CD4-positive, CD25-positive, alpha-beta regulatory T cell (primary cell): ENCODE measurements around the gene RNU6-7. TPM values are rescaled to one million over a fixed set of nuclear protein-coding genes. Genes with fewer than 3 reads are reported as not detected.

ENCODE experiments used
- ATAC-seq, 2 donors: fragments of 150-1000 bp; cut with Tn5 transposase; one replicate each; pipeline ENCODE4 v1.10.0; 2021; ENCODE audit warnings: low read depth in 2 of 2, moderate number of reproducible peaks in 2 of 2, moderate library complexity in 1 of 2
- DNase-seq, 3 donors: peaks; one replicate each; pipeline versions ENCODE4 v3.0.0 to v3.0.0-alpha.2; 2012 to 2022; ENCODE audit warnings: mixed read lengths in 1 of 3
- H3K27ac ChIP-seq: one replicate; pipeline ENCODE4 v1.7.0; 2013; ENCODE audit warnings: mild to moderate bottlenecking, low read length; ENCODE audit not compliant: insufficient read depth, poor library complexity, severe bottlenecking
- H3K27me3 ChIP-seq: one replicate; pipeline ENCODE4 v1.7.0; 2013; ENCODE audit warnings: low read length; ENCODE audit not compliant: control insufficient read depth, insufficient read depth
- H3K36me3 ChIP-seq: one replicate; pipeline ENCODE4 v1.7.0; 2013; ENCODE audit warnings: mild to moderate bottlenecking, low read length, moderate library complexity; ENCODE audit not compliant: control insufficient read depth, insufficient read depth
- H3K4me1 ChIP-seq: 2 replicates; pipeline ENCODE4 v1.7.0; 2013; ENCODE audit warnings: mild to moderate bottlenecking, low read length; ENCODE audit not compliant: insufficient read depth, control insufficient read depth, poor library complexity, severe bottlenecking
- H3K4me3 ChIP-seq: one replicate; pipeline ENCODE4 v1.7.0; 2013; ENCODE audit warnings: low read depth, mild to moderate bottlenecking, low read length, moderate library complexity
- H3K9me3 ChIP-seq, 2 experiments: 1 replicate in 1 of 2; 2 replicates in 1 of 2; pipeline ENCODE4 v1.7.0; 2013; ENCODE audit warnings: low read length in 2 of 2, mild to moderate bottlenecking in 1 of 2, moderate library complexity in 1 of 2; ENCODE audit not compliant: control insufficient read depth in 2 of 2
- H3K27ac Mint-ChIP-seq, 3 donors: one replicate each; pipeline ENCODE4 v1.8.0; 2020 to 2022; ENCODE audit warnings: mild to moderate bottlenecking in 3 of 3, mixed read lengths in 3 of 3, moderate library complexity in 2 of 3
- H3K27me3 Mint-ChIP-seq: one replicate; pipeline ENCODE4 v1.8.0; 2022; ENCODE audit warnings: mild to moderate bottlenecking, mixed read lengths
- H3K36me3 Mint-ChIP-seq: one replicate; pipeline ENCODE4 v1.8.0; 2020; ENCODE audit warnings: mixed read lengths
- H3K4me1 Mint-ChIP-seq, 4 donors: one replicate each; pipeline ENCODE4 v1.8.0; 2020 to 2022; ENCODE audit warnings: mixed read lengths in 4 of 4, mild to moderate bottlenecking in 1 of 4
- H3K4me3 Mint-ChIP-seq, 4 donors: one replicate each; pipeline ENCODE4 v1.8.0; 2020 to 2022; ENCODE audit warnings: mild to moderate bottlenecking in 4 of 4, mixed read lengths in 4 of 4, moderate library complexity in 3 of 4
- H3K9me3 Mint-ChIP-seq, 7 donors: one replicate each; pipeline ENCODE4 v1.8.0; 2020 to 2022; ENCODE audit warnings: mixed read lengths in 7 of 7, mild to moderate bottlenecking in 3 of 7, moderate library complexity in 2 of 7
- polyA plus RNA-seq, 4 donors: library from polyadenylated mRNA; unstranded; fragments of 300-500 nt; fragmentation: Illumina TruSeq; gene quantifications; one replicate each; pipeline ENCODE4 v1.2.3, GENCODE V29; 2021
- total RNA-seq: library from RNA; stranded (reverse); gene quantifications from one replicate; pipeline ENCODE4 v1.2.3, GENCODE V29; 2022

The RNU6-7 gene
- total and polyA plus RNA-seq, 5 donors from 2014 or later, result not detected

DNA sequence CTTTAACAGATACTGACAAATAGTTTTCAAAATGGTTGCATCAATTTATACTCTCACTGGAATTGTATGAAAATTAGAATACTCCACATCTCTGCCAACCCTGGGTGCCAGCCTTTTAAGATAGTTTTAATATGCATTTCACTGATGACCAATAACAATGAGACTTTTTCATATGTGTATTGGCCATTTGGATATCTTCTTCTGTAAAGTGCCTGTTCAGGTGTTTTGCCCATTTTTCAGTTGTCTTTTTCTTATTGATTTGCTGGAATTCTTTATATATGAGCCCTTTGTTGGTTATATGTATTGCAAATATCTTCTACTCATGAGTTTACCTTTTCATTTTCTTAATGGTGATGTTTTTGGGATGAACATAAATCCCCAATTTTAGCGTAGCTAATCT lies 16.7 kb upstream of the RNU6-7 start:
- Mint-ChIP-seq H3K4me1 (peaks cover 0 to 7% (median 6%) of the 10 kb centered on the region in 4 donors), H3K36me3 (peaks cover 4% of the 10 kb centered on the region), H3K4me3 (no peak overlapping the region), H3K9me3 (peaks cover 2 to 16% (median 8%) of the 10 kb centered on the region in 7 donors), H3K27ac (no peak overlapping the region), H3K27me3 (no peaks in the 10 kb centered on the region)
- peaks cover 11% of the 10 kb centered on the region for H3K27me3 ChIP-seq
- H3K4me3 ChIP-seq, result no peak overlapping the region
- H3K36me3 ChIP-seq, result no peaks in the 10 kb centered on the region
- H3K27ac ChIP-seq, result no peak overlapping the region
- DNase-seq (no peak), ATAC-seq (no peak)
- peaks cover 12 to 13% of the 10 kb centered on the region in 2 experiments for H3K9me3 ChIP-seq
- H3K4me1 ChIP-seq, result no peaks in the 10 kb centered on the region

- no peak for ATAC-seq
- H3K27me3 ChIP-seq, result peaks cover 11% of the 10 kb centered on the region
These were observed 15.6 kb upstream of the RNU6-7 start for GRCh38 chr14:32186248-32186647.

DNA sequence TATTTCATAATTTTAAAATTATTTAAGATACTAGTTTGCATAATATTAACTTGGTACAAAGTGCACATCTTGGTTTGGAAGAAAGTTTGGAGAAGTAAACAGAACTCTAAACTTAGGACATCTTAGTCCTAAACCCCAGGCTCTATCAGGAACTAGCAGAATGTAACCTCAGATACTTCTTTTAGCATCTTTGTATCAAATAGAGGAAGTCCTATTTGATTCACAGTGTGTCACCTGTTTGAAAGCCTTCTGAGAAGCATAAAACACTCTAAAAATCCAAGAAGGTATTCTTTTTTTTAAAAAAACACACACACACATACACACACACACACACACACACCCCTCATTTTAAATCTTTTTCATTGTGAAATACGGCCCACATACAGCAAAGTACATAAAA lies 12.0 kb upstream of the RNU6-7 start:
- Mint-ChIP-seq H3K9me3 (peaks cover 0 to 7% (median 4%) of the 10 kb centered on the region in 7 donors), H3K27ac (no peak overlapping the region), H3K27me3 (peaks cover 9% of the 10 kb centered on the region), H3K4me1 (peaks cover 0 to 7% (median 6%) of the 10 kb centered on the region in 4 donors), H3K36me3 (no peaks in the 10 kb centered on the region), H3K4me3 (no peak overlapping the region)
- H3K9me3 ChIP-seq, result peaks cover 8 to 10% of the 10 kb centered on the region in 2 experiments
- peaks cover 8% of the 10 kb centered on the region for H3K27me3 ChIP-seq
- no peaks in the 10 kb centered on the region for H3K36me3 ChIP-seq
- ATAC-seq (no peak), DNase-seq (no peak)
- no peak overlapping the region for H3K27ac ChIP-seq
- H3K4me1 ChIP-seq, result no peaks in the 10 kb centered on the region
- no peak overlapping the region for H3K4me3 ChIP-seq

More at GRCh38 chr14:32186248-32186647, 15.6 kb upstream of the RNU6-7 start:
- Histone ChIP-seq H3K27ac (no peak overlapping the region), H3K4me1 (no peaks in the 10 kb centered on the region), H3K4me3 (no peak overlapping the region), H3K9me3 (peaks cover 12 to 13% of the 10 kb centered on the region in 2 experiments), H3K36me3 (no peaks in the 10 kb centered on the region)
- peak in 1 of 3 donors; percentile 13 for DNase-seq
- peaks cover 0 to 7% (median 6%) of the 10 kb centered on the region in 4 donors for H3K4me1 Mint-ChIP-seq
- peaks cover 4% of the 10 kb centered on the region for H3K36me3 Mint-ChIP-seq
- H3K27me3 Mint-ChIP-seq, result no peaks in the 10 kb centered on the region
- no peak overlapping the region for H3K4me3 Mint-ChIP-seq
- H3K27ac Mint-ChIP-seq, result peak overlapping the region in 2 of 3 donors; percentile 31 to 60
- peaks cover 0 to 10% (median 6%) of the 10 kb centered on the region in 7 donors for H3K9me3 Mint-ChIP-seq

GRCh38 chr14:32190673-32191072 lies 11.2 kb upstream of the RNU6-7 start:
- Mint-ChIP-seq H3K9me3 (peaks cover 0 to 5% (median 2%) of the 10 kb centered on the region in 7 donors), H3K36me3 (no peaks in the 10 kb centered on the region), H3K27ac (no peak overlapping the region), H3K4me3 (no peak overlapping the region), H3K4me1 (peaks cover 0 to 7% (median 6%) of the 10 kb centered on the region in 4 donors), H3K27me3 (peaks cover 14% of the 10 kb centered on the region)
- DNase-seq (no peak), ATAC-seq (no peak)
- H3K27ac ChIP-seq, result no peak overlapping the region
- H3K4me1 ChIP-seq, result no peaks in the 10 kb centered on the region
- H3K27me3 ChIP-seq, result peaks cover 2% of the 10 kb centered on the region
- peaks cover 0 to under 1% of the 10 kb centered on the region in 2 experiments for H3K9me3 ChIP-seq
- no peak overlapping the region for H3K4me3 ChIP-seq
- no peaks in the 10 kb centered on the region for H3K36me3 ChIP-seq

GRCh38 chr14:32192712-32193373 lies 9.0 kb upstream of the RNU6-7 start:
- H3K4me1 ChIP-seq, result no peaks in the 10 kb centered on the region
- Mint-ChIP-seq H3K9me3 (peaks cover 0 to 2% (median 0%) of the 10 kb centered on the region in 7 donors), H3K27ac (no peak overlapping the region), H3K4me3 (peak overlapping the region in 1 of 4 donors; percentile 28), H3K4me1 (no peaks in the 10 kb centered on the region), H3K27me3 (peaks cover 22% of the 10 kb centered on the region), H3K36me3 (no peaks in the 10 kb centered on the region)
- H3K4me3 ChIP-seq, result no peak overlapping the region
- no peaks in the 10 kb centered on the region for H3K9me3 ChIP-seq
- no peak overlapping the region for H3K27ac ChIP-seq
- DNase-seq (no peak), ATAC-seq (no peak)
- H3K36me3 ChIP-seq, result no peaks in the 10 kb centered on the region
- H3K27me3 ChIP-seq, result peaks cover 4% of the 10 kb centered on the region

GRCh38 chr14:32193532-32193931 lies 8.3 kb upstream of the RNU6-7 start:
- H3K36me3 Mint-ChIP-seq, result no peaks in the 10 kb centered on the region
- Histone ChIP-seq H3K36me3 (no peaks in the 10 kb centered on the region), H3K9me3 (no peaks in the 10 kb centered on the region), H3K4me3 (no peak overlapping the region), H3K4me1 (no peaks in the 10 kb centered on the region), H3K27ac (no peak overlapping the region), H3K27me3 (peaks cover 4% of the 10 kb centered on the region)
- DNase-seq (no peak), ATAC-seq (no peak)
- peaks cover 23% of the 10 kb centered on the region for H3K27me3 Mint-ChIP-seq
- H3K4me3 Mint-ChIP-seq, result no peak overlapping the region
- H3K4me1 Mint-ChIP-seq, result no peaks in the 10 kb centered on the region
- no peak overlapping the region for H3K27ac Mint-ChIP-seq
- peaks cover 0 to 2% (median 0%) of the 10 kb centered on the region in 7 donors for H3K9me3 Mint-ChIP-seq

DNA sequence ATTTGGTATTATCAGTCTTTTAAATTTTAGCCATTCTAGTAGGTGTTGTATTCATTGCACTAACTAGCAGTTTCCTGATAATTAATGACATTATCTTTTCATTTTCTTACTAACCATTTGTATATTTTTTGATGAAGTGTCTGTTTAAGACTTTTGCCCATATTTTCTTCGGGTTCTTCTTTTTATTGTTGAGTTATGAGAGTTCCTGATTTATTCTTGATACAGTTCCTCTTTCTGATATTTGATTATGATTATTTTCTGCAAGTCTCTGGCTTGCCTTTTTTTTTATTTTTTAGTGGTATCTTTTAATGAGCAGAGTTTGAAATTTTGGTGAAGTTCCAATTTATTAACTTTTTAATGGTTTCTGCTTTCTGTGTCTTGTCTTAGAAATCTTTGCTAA lies 6.2 kb upstream of the RNU6-7 start:
- Mint-ChIP-seq H3K4me3 (no peak overlapping the region), H3K4me1 (peaks cover 0 to 7% (median under 1%) of the 10 kb centered on the region in 4 donors), H3K27ac (no peak overlapping the region), H3K36me3 (no peaks in the 10 kb centered on the region), H3K9me3 (no peaks in the 10 kb centered on the region), H3K27me3 (peaks cover 30% of the 10 kb centered on the region)
- peaks cover 3% of the 10 kb centered on the region for H3K4me1 ChIP-seq
- no peaks in the 10 kb centered on the region for H3K36me3 ChIP-seq
- H3K27me3 ChIP-seq, result peaks cover 4% of the 10 kb centered on the region
- no peak for DNase-seq
- no peaks in the 10 kb centered on the region for H3K9me3 ChIP-seq
- no peak overlapping the region for H3K4me3 ChIP-seq
- H3K27ac ChIP-seq, result no peak overlapping the region
- no peak for ATAC-seq

GRCh38 chr14:32197919-32198318 lies 3.9 kb upstream of the RNU6-7 start:
- Mint-ChIP-seq H3K9me3 (peaks cover 0 to 1% (median 0%) of the 10 kb centered on the region in 7 donors), H3K4me3 (peak overlapping the region in 1 of 4 donors; percentile 18), H3K4me1 (peaks cover 1 to 24% (median 12%) of the 10 kb centered on the region in 4 donors), H3K27me3 (peaks cover 46% of the 10 kb centered on the region), H3K27ac (no peak overlapping the region), H3K36me3 (no peaks in the 10 kb centered on the region)
- Histone ChIP-seq H3K9me3 (no peaks in the 10 kb centered on the region), H3K36me3 (no peaks in the 10 kb centered on the region), H3K27ac (no peak overlapping the region), H3K4me3 (no peak overlapping the region), H3K27me3 (peaks cover 2% of the 10 kb centered on the region), H3K4me1 (peaks cover 26% of the 10 kb centered on the region)
- ATAC-seq (no peak), DNase-seq (no peak)
